SU-DHL-6 (cell line): ENCODE results near the gene TREH.
"Not testable (repeated sequence)": the region's sequence is repeated elsewhere in the genome, so short reads cannot be mapped to it uniquely, and the experiment has no call there.

Experiments used
- H2AFZ ChIP-seq: fragments of 200-600 bp; sonication (generic); 2 replicates; pipeline ENCODE4 v1.6.1; 2014; ENCODE audit warnings: low read depth, mild to moderate bottlenecking, moderate library complexity, mixed read lengths, antibody characterized with exemption, low read length; ENCODE audit not compliant: severe bottlenecking
- H3F3A ChIP-seq: fragments of 200-600 bp; shearing (Covaris generic); 2 replicates; pipeline ENCODE4 v1.6.0; 2016; ENCODE audit warnings: antibody characterized with exemption, mild to moderate bottlenecking; ENCODE audit not compliant: insufficient read depth
- H3K27ac ChIP-seq: fragments of 200-600 bp; sonication (generic); 2 replicates; pipeline ENCODE4 v1.5.1; 2016; ENCODE audit warnings: low read depth, mild to moderate bottlenecking, low read length, moderate library complexity, mixed read lengths
- H3K27me3 ChIP-seq: fragments of 200-600 bp; sonication (generic), shearing (Covaris generic); 2 replicates; pipeline ENCODE4 v1.6.0; 2014; ENCODE audit warnings: mild to moderate bottlenecking, low read length
- H3K36me3 ChIP-seq: fragments of 200-600 bp; sonication (generic); 2 replicates; pipeline ENCODE4 v1.6.1; 2014; ENCODE audit warnings: mild to moderate bottlenecking, low read length, mixed read lengths
- H3K4me2 ChIP-seq: fragments of 300-600, 200-600 bp; shearing (Covaris generic), sonication (generic); 2 replicates; pipeline ENCODE4 v1.6.0; 2014; ENCODE audit warnings: low read length, low read depth, mild to moderate bottlenecking; ENCODE audit not compliant: poor library complexity, severe bottlenecking
- H3K4me3 ChIP-seq: fragments of 200-600 bp; sonication (generic); 2 replicates; pipeline ENCODE4 v1.5.1; 2014; ENCODE audit warnings: antibody characterized with exemption, low read length, mild to moderate bottlenecking, mixed read lengths; ENCODE audit not compliant: insufficient read depth, poor library complexity, severe bottlenecking
- H3K79me2 ChIP-seq: fragments of 200-600 bp; sonication (generic); 2 replicates; pipeline ENCODE4 v1.6.1; 2014; ENCODE audit warnings: mild to moderate bottlenecking, low read length, moderate library complexity; ENCODE audit not compliant: insufficient read depth
- H3K9ac ChIP-seq: fragments of 200-600 bp; sonication (generic); 2 replicates; pipeline ENCODE4 v1.7.0; 2014; ENCODE audit warnings: mild to moderate bottlenecking, low read length
- H3K9me2 ChIP-seq: fragments of 200-600 bp; sonication (generic); replicated peaks from 2 replicates; pipeline ENCODE4 v1.6.1; 2014; ENCODE audit warnings: low read length; ENCODE audit not compliant: insufficient read depth
- H3K9me3 ChIP-seq: fragments of 200-600 bp; sonication (generic); 2 replicates; pipeline ENCODE4 v1.6.1; 2014; ENCODE audit warnings: low read length, mixed read lengths; ENCODE audit not compliant: insufficient read depth
- H4K20me1 ChIP-seq: fragments of 200-600 bp; sonication (generic); 2 replicates; pipeline ENCODE4 v1.6.1; 2014; ENCODE audit warnings: low read depth, mild to moderate bottlenecking, antibody characterized with exemption, low read length, moderate library complexity, mixed read lengths
- EZH2phosphoT487 ChIP-seq: fragments of 200-600 bp; sonication (generic), shearing (Covaris generic); conservative IDR thresholded peaks from 2 replicates; pipeline ENCODE4 v1.6.1; 2018; ENCODE audit warnings: mild to moderate bottlenecking, antibody characterized with exemption, low read length, moderate library complexity, mixed read lengths
- TF ChIP-seq, protein P1 (sequence below): fragments of 200-600 bp; sonication (generic); IDR thresholded peaks from one replicate; pipeline ENCODE4 v1.5.1; 2017; ENCODE audit warnings: antibody characterized with exemption, mild to moderate bottlenecking, low read length, moderate library complexity; ENCODE audit not compliant: insufficient read depth, poor library complexity, severe bottlenecking

Gene TREH, protein sequence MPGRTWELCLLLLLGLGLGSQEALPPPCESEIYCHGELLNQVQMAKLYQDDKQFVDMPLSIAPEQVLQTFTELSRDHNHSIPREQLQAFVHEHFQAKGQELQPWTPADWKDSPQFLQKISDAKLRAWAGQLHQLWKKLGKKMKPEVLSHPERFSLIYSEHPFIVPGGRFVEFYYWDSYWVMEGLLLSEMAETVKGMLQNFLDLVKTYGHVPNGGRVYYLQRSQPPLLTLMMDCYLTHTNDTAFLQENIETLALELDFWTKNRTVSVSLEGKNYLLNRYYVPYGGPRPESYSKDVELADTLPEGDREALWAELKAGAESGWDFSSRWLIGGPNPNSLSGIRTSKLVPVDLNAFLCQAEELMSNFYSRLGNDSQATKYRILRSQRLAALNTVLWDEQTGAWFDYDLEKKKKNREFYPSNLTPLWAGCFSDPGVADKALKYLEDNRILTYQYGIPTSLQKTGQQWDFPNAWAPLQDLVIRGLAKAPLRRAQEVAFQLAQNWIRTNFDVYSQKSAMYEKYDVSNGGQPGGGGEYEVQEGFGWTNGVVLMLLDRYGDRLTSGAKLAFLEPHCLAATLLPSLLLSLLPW

DNA sequence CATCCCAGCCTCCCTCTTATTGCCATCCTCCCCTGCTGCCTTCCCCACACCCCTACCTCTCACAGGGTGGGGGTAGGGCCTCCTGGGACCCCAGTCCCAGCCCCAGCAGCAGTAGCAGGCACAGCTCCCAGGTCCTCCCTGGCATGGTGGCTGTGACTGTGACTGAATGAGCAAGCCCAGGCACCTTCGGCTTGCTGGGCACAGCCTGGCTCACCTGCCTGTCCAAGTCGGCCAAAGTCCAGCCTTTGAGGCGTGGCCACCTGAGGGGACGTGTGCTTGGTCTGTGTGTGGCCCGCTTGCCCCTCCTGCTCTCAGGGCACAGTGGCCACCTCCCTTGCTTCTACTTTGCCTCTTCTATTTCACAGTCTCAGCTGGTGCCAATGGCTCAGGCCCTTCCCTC, at the start of gene TREH:
Gene TREH (minus strand): TSS at position 168 of the 400 bp plus-strand sequence. CDS start 23 bp downstream, at position 145.
- H3K9me2 ChIP-seq, result no peaks in the 10 kb centered on the region
- no peaks in the 10 kb centered on the region for H3K9me3 ChIP-seq
- no peaks in the 10 kb centered on the region for H3F3A ChIP-seq
- TF ChIP-seq, protein P1, sequence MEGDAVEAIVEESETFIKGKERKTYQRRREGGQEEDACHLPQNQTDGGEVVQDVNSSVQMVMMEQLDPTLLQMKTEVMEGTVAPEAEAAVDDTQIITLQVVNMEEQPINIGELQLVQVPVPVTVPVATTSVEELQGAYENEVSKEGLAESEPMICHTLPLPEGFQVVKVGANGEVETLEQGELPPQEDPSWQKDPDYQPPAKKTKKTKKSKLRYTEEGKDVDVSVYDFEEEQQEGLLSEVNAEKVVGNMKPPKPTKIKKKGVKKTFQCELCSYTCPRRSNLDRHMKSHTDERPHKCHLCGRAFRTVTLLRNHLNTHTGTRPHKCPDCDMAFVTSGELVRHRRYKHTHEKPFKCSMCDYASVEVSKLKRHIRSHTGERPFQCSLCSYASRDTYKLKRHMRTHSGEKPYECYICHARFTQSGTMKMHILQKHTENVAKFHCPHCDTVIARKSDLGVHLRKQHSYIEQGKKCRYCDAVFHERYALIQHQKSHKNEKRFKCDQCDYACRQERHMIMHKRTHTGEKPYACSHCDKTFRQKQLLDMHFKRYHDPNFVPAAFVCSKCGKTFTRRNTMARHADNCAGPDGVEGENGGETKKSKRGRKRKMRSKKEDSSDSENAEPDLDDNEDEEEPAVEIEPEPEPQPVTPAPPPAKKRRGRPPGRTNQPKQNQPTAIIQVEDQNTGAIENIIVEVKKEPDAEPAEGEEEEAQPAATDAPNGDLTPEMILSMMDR, result no peak
- TF ChIP-seq EZH2phosphoT487, result no peak
- no peak within 1 kb of the TSS for H2AFZ ChIP-seq
- no peak within 1 kb of the TSS for H3K9ac ChIP-seq
- no peaks in the 10 kb centered on the region for H3K79me2 ChIP-seq
- no peaks in the 10 kb centered on the region for H3K36me3 ChIP-seq
- H3K27me3 ChIP-seq, result no peaks in the 10 kb centered on the region
- no peak within 1 kb of the TSS for H3K4me3 ChIP-seq
- no peaks in the 10 kb centered on the region for H4K20me1 ChIP-seq
- no peak within 1 kb of the TSS for H3K27ac ChIP-seq
- no peak within 1 kb of the TSS for H3K4me2 ChIP-seq

DNA sequence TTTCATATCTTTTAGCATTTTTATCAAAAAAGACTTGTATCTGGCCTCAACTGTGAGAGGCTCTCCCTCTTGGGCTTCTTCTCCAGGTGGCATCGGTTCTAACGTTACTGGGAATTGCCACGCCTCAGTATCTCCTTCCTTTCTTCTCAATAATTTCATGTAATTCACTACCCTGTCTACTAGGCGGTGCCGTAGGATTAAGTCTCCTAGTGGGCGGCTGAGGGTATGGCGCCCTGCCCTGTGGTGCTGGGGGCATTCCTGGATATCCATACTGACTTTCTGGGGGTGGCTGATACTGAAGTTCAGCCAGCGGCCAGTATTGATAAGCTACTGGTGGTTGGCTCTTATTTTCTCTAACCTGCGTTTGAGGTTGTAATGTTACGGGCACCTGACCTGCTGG, 48.7 kb upstream of the TREH start:
- not testable (repeated sequence) for H3K36me3 ChIP-seq, H2AFZ ChIP-seq, H3K27ac ChIP-seq, H3F3A ChIP-seq, H3K9ac ChIP-seq, H3K79me2 ChIP-seq, H3K4me2 ChIP-seq, H3K9me3 ChIP-seq, H3K9me2 ChIP-seq, H3K27me3 ChIP-seq, H3K4me3 ChIP-seq, H4K20me1 ChIP-seq

DNA sequence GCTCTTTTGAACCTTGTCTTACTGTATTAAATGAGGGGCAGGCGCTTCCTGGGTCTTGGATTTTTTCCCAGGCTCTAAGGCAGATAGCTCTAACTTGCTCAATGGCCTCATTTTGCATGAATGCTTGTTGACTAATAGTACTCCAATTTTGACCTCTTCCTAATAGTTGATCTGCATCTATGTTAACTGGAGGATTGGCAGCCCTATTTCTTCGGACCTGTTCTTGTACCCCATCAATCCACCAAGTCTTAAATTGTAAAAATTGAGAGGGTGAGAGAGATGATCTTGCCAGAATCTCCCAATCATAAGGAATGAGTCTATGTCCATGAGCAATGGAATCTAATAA, 48.2 kb upstream of the TREH start:
- H4K20me1 ChIP-seq, H3K79me2 ChIP-seq, H3K27me3 ChIP-seq, H3K4me3 ChIP-seq, H3K4me2 ChIP-seq, H3K9me3 ChIP-seq, H3F3A ChIP-seq, H3K9ac ChIP-seq, H3K9me2 ChIP-seq, H3K36me3 ChIP-seq, H2AFZ ChIP-seq, H3K27ac ChIP-seq: not testable (repeated sequence)

DNA sequence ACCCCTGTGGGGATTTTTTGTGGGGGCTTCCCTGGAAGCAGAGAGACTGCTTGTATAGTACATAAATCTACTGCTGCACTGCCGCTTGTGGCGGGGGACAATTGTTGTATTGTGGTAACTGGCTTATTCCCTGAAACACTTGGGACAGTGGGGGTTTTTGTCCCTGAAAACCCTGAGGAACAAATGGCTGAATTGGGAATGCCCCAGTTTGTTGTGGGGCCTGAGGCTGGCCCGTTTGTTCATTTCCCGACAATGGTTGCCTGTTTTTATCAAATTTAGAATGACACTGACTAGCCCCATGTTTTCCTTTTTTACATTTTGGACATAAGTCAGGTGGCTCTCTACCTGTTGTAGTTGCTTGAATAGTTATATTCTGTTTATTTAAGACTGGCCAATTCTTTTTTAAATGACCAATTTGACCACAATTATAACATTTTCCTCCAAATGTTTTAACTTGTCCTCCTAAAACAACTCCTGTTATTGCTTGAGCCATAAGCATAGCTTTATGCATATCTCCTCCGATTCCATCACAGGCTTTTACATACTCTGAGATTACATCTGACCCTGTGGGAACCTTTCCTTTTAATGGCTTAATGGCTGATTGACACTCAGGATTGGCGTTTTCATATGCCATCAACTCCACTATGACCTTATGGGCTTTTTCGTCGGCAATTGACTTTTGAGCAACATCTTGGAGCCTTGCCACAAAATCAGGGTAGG, 47.7 kb upstream of the TREH start:
- not testable (repeated sequence) for H2AFZ ChIP-seq, H3K4me2 ChIP-seq, H3K9me3 ChIP-seq, H3K36me3 ChIP-seq, H3K9me2 ChIP-seq, H3K27me3 ChIP-seq, H3K79me2 ChIP-seq, H3K27ac ChIP-seq, H3K9ac ChIP-seq, H4K20me1 ChIP-seq, H3F3A ChIP-seq, H3K4me3 ChIP-seq

DNA sequence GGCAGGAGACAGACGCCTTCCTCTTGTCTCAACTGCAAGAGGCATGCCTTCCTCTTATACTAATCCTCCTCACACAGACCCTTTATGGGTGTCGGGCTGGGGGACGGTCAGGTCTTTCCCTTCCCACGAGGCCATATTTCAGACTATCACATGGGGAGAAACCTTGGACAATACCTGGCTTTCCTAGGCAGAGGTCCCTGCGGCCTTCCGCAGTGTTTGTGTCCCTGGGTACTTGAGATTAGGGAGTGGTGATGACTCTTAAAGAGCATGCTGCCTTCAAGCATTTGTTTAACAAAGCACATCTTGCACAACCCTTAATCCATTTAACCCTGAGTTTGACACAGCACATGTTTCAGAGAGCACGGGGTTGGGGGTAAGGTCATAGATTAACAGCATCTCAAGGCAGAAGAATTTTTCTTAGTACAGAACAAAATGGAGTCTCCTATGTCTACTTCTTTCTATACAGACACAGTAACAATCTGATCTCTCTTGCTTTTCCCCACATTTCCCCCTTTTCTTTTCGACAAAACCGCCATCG, 42.1 kb upstream of the TREH start:
- H2AFZ ChIP-seq, H3F3A ChIP-seq, H3K27me3 ChIP-seq, H3K9me3 ChIP-seq, H3K36me3 ChIP-seq, H3K4me2 ChIP-seq, H3K79me2 ChIP-seq, H3K4me3 ChIP-seq, H3K27ac ChIP-seq, H3K9me2 ChIP-seq, H3K9ac ChIP-seq, H4K20me1 ChIP-seq: not testable (repeated sequence)

DNA sequence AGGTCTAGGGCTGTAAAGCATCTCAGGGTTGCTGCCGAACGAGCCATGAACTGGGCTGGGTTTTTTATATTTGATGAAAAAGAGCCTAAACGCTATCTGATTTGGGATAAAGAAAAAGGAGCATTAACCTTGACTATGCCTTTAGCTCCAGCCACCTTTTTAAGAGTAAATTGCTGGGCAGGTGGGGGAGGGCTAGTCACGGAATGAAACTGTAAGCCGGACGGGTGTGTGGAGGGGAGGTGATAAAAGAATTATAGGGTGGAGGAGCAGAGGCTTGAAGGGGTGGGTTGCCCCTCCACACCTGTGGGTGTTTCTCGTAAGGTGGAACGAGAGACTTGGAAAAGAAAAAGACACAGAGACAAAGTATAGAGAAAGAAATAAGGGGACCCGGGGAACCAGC, 41.3 kb upstream of the TREH start:
- not testable (repeated sequence) for H3K79me2 ChIP-seq, H3K9ac ChIP-seq, H3F3A ChIP-seq, H3K9me2 ChIP-seq, H3K27me3 ChIP-seq, H3K36me3 ChIP-seq, H3K4me2 ChIP-seq, H4K20me1 ChIP-seq, H2AFZ ChIP-seq, H3K4me3 ChIP-seq, H3K27ac ChIP-seq, H3K9me3 ChIP-seq

DNA sequence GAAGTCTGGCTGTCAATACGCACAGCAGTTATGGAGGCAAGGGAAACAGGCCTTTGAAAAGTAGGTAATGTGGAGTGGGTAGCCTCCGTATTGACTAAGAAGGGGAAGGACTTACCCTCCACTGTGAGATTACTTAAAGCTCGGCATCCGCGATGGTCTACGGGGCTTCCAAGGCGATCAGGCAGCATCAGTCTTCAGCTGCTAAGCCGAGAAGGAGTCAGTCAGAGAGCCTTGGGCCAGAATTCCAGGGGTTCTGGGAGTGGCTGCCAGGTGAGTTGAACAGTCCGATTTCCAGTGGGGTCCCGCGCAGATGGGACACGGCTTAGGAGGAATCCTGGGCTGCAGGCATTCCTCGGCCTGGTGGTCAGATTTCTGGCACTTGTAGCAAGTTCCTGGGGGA, 40.6 kb upstream of the TREH start:
- not testable (repeated sequence) for H3K9ac ChIP-seq, H3K9me3 ChIP-seq, H3K9me2 ChIP-seq, H3K79me2 ChIP-seq, H4K20me1 ChIP-seq, H3K4me2 ChIP-seq, H3K36me3 ChIP-seq, H3K27ac ChIP-seq, H2AFZ ChIP-seq, H3K27me3 ChIP-seq, H3K4me3 ChIP-seq, H3F3A ChIP-seq
